ENCODE data around the gene NXNL2.

- TF ChIP-seq YY1 (IDR thresholded peaks at IDR 0.05; ENCODE audit: insufficient read depth, insufficient read length) (no peak), SUZ12 (IDR thresholded peaks at IDR 0.05; ENCODE audit: extremely low read depth, insufficient read depth, insufficient read length) (no peak), ZNF274 (IDR thresholded peaks at IDR 0.05; ENCODE audit: low read depth, low read length) (no peak)
Measured at GRCh38 chr9:88503081-88503844, 31.7 kb upstream of the NXNL2 start.
